HEK293 (cell line): ENCODE data around the gene JAZF1.

Source experiments
- HOXA7 ChIP-seq: sonication (generic); formaldehyde crosslinking; IDR thresholded peaks from 2 replicates; pipeline ENCODE4 v1.8.1; 2022; ENCODE audit warnings: missing genetic modification reagents, borderline replicate concordance
- MYNN ChIP-seq: fragments of 450-650 bp; formaldehyde crosslinking; IDR thresholded peaks from 2 replicates; pipeline ENCODE4 v1.5.1; 2016; ENCODE audit warnings: missing biosample characterization, missing genetic modification characterization, borderline replicate concordance
- SETDB1 ChIP-seq: IDR thresholded peaks from one replicate; pipeline ENCODE4 v1.6.1; 2017; ENCODE audit warnings: mild to moderate bottlenecking, low read length, moderate library complexity, mixed read lengths; ENCODE audit not compliant: insufficient read length
- SP7 ChIP-seq: fragments of 450-650 bp; formaldehyde crosslinking; IDR thresholded peaks from 2 replicates; pipeline ENCODE4 v1.5.1; 2016; ENCODE audit warnings: missing biosample characterization, missing genetic modification characterization
- ZEB2 ChIP-seq: fragments of 450-650 bp; formaldehyde crosslinking; IDR thresholded peaks from 2 replicates; pipeline ENCODE4 v1.5.1; 2016; ENCODE audit warnings: missing biosample characterization, missing genetic modification characterization
- ZNF138 ChIP-seq: fragments of 450-650 bp; formaldehyde crosslinking; IDR thresholded peaks from 2 replicates; pipeline ENCODE4 v1.5.1; 2016; ENCODE audit warnings: missing biosample characterization, missing genetic modification characterization, borderline replicate concordance
- TF ChIP-seq, protein P1 (sequence below): fragments of 450-650 bp; formaldehyde crosslinking; IDR thresholded peaks from 2 replicates; pipeline ENCODE4 v1.5.1; 2016; ENCODE audit warnings: missing biosample characterization, missing genetic modification characterization
- TF ChIP-seq, protein P2 (sequence below): fragments of 450-650 bp; formaldehyde crosslinking; IDR thresholded peaks from 2 replicates; pipeline ENCODE4 v1.5.1; 2016; ENCODE audit warnings: missing biosample characterization, missing genetic modification characterization
- TF ChIP-seq, protein P3 (sequence below): fragments of 450-650 bp; formaldehyde crosslinking; conservative IDR thresholded peaks from 2 replicates; pipeline ENCODE4 v1.5.1; 2016; ENCODE audit warnings: low read depth, missing biosample characterization, missing genetic modification characterization
- TF ChIP-seq, protein P4 (sequence below): fragments of 450-650 bp; formaldehyde crosslinking; IDR thresholded peaks from 2 replicates; pipeline ENCODE4 v1.5.1; 2016; ENCODE audit warnings: missing biosample characterization, missing genetic modification characterization
- TF ChIP-seq, protein P5 (sequence below): fragments of 450-650 bp; formaldehyde crosslinking; IDR thresholded peaks from 2 replicates; pipeline ENCODE4 v1.5.1; 2016; ENCODE audit warnings: missing biosample characterization, missing genetic modification characterization
- TF ChIP-seq, protein P6 (sequence below): fragments of 450-650 bp; formaldehyde crosslinking; IDR thresholded peaks from 2 replicates; pipeline ENCODE4 v1.5.1; 2016; ENCODE audit warnings: missing biosample characterization, missing genetic modification characterization
- TF ChIP-seq, protein P7 (sequence below): fragments of 450-650 bp; formaldehyde crosslinking; IDR thresholded peaks from 2 replicates; pipeline ENCODE4 v1.5.1; 2017; ENCODE audit warnings: missing biosample characterization, missing genetic modification characterization

DNA sequence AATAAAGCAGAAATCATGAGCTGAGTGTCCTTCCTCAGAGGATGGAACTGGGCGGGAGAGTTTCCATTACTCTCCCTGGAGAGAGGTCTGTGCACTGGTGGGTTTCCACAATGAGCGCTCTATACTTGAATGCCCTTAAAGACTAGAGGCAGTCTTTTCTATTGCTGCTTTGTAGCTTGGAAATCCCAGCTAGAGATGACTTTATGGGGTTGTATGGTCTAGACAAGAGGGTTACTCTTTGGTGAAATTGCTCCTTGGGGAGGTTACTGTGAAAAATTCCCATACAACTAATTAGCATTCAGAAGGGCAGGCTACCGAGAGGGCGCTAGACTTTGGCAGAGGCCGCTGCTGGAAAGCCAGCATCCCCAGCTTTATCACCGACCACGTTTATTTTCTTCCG is 303.8 kb downstream of the JAZF1 start:
- TF ChIP-seq SP7 (no peak), ZNF138 (no peak), ZEB2 (no peak), SETDB1 (no peak), MYNN (tag by site-specific recombination) (no peak), HOXA7 (no peak)
- TF ChIP-seq, protein P1, sequence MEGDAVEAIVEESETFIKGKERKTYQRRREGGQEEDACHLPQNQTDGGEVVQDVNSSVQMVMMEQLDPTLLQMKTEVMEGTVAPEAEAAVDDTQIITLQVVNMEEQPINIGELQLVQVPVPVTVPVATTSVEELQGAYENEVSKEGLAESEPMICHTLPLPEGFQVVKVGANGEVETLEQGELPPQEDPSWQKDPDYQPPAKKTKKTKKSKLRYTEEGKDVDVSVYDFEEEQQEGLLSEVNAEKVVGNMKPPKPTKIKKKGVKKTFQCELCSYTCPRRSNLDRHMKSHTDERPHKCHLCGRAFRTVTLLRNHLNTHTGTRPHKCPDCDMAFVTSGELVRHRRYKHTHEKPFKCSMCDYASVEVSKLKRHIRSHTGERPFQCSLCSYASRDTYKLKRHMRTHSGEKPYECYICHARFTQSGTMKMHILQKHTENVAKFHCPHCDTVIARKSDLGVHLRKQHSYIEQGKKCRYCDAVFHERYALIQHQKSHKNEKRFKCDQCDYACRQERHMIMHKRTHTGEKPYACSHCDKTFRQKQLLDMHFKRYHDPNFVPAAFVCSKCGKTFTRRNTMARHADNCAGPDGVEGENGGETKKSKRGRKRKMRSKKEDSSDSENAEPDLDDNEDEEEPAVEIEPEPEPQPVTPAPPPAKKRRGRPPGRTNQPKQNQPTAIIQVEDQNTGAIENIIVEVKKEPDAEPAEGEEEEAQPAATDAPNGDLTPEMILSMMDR (tag by site-specific recombination) = no peak
- TF ChIP-seq, protein P2, sequence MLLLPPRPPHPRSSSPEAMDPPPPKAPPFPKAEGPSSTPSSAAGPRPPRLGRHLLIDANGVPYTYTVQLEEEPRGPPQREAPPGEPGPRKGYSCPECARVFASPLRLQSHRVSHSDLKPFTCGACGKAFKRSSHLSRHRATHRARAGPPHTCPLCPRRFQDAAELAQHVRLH (tag by site-specific recombination) = no peak
- TF ChIP-seq, protein P3, sequence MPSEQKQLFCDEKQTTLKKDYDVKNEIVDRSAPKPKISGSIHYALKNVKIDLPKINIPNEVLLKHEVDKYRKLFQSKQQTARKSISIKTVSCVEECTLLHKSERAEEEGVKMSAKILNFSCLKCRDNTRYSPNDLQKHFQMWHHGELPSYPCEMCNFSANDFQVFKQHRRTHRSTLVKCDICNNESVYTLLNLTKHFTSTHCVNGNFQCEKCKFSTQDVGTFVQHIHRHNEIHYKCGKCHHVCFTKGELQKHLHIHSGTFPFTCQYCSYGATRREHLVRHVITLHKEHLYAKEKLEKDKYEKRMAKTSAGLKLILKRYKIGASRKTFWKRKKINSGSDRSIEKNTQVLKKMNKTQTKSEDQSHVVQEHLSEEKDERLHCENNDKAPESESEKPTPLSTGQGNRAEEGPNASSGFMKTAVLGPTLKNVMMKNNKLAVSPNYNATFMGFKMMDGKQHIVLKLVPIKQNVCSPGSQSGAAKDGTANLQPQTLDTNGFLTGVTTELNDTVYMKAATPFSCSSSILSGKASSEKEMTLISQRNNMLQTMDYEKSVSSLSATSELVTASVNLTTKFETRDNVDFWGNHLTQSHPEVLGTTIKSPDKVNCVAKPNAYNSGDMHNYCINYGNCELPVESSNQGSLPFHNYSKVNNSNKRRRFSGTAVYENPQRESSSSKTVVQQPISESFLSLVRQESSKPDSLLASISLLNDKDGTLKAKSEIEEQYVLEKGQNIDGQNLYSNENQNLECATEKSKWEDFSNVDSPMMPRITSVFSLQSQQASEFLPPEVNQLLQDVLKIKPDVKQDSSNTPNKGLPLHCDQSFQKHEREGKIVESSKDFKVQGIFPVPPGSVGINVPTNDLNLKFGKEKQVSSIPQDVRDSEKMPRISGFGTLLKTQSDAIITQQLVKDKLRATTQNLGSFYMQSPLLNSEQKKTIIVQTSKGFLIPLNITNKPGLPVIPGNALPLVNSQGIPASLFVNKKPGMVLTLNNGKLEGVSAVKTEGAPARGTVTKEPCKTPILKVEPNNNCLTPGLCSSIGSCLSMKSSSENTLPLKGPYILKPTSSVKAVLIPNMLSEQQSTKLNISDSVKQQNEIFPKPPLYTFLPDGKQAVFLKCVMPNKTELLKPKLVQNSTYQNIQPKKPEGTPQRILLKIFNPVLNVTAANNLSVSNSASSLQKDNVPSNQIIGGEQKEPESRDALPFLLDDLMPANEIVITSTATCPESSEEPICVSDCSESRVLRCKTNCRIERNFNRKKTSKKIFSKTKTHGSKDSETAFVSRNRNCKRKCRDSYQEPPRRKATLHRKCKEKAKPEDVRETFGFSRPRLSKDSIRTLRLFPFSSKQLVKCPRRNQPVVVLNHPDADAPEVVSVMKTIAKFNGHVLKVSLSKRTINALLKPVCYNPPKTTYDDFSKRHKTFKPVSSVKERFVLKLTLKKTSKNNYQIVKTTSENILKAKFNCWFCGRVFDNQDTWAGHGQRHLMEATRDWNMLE = no peak
- TF ChIP-seq, protein P4, sequence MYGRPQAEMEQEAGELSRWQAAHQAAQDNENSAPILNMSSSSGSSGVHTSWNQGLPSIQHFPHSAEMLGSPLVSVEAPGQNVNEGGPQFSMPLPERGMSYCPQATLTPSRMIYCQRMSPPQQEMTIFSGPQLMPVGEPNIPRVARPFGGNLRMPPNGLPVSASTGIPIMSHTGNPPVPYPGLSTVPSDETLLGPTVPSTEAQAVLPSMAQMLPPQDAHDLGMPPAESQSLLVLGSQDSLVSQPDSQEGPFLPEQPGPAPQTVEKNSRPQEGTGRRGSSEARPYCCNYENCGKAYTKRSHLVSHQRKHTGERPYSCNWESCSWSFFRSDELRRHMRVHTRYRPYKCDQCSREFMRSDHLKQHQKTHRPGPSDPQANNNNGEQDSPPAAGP (tag by site-specific recombination) = no peak
- TF ChIP-seq, protein P5, sequence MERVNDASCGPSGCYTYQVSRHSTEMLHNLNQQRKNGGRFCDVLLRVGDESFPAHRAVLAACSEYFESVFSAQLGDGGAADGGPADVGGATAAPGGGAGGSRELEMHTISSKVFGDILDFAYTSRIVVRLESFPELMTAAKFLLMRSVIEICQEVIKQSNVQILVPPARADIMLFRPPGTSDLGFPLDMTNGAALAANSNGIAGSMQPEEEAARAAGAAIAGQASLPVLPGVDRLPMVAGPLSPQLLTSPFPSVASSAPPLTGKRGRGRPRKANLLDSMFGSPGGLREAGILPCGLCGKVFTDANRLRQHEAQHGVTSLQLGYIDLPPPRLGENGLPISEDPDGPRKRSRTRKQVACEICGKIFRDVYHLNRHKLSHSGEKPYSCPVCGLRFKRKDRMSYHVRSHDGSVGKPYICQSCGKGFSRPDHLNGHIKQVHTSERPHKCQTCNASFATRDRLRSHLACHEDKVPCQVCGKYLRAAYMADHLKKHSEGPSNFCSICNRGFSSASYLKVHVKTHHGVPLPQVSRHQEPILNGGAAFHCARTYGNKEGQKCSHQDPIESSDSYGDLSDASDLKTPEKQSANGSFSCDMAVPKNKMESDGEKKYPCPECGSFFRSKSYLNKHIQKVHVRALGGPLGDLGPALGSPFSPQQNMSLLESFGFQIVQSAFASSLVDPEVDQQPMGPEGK (tag by site-specific recombination) = no peak
- TF ChIP-seq, protein P6, sequence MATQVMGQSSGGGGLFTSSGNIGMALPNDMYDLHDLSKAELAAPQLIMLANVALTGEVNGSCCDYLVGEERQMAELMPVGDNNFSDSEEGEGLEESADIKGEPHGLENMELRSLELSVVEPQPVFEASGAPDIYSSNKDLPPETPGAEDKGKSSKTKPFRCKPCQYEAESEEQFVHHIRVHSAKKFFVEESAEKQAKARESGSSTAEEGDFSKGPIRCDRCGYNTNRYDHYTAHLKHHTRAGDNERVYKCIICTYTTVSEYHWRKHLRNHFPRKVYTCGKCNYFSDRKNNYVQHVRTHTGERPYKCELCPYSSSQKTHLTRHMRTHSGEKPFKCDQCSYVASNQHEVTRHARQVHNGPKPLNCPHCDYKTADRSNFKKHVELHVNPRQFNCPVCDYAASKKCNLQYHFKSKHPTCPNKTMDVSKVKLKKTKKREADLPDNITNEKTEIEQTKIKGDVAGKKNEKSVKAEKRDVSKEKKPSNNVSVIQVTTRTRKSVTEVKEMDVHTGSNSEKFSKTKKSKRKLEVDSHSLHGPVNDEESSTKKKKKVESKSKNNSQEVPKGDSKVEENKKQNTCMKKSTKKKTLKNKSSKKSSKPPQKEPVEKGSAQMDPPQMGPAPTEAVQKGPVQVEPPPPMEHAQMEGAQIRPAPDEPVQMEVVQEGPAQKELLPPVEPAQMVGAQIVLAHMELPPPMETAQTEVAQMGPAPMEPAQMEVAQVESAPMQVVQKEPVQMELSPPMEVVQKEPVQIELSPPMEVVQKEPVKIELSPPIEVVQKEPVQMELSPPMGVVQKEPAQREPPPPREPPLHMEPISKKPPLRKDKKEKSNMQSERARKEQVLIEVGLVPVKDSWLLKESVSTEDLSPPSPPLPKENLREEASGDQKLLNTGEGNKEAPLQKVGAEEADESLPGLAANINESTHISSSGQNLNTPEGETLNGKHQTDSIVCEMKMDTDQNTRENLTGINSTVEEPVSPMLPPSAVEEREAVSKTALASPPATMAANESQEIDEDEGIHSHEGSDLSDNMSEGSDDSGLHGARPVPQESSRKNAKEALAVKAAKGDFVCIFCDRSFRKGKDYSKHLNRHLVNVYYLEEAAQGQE (tag by site-specific recombination) = no peak
- TF ChIP-seq, protein P7, sequence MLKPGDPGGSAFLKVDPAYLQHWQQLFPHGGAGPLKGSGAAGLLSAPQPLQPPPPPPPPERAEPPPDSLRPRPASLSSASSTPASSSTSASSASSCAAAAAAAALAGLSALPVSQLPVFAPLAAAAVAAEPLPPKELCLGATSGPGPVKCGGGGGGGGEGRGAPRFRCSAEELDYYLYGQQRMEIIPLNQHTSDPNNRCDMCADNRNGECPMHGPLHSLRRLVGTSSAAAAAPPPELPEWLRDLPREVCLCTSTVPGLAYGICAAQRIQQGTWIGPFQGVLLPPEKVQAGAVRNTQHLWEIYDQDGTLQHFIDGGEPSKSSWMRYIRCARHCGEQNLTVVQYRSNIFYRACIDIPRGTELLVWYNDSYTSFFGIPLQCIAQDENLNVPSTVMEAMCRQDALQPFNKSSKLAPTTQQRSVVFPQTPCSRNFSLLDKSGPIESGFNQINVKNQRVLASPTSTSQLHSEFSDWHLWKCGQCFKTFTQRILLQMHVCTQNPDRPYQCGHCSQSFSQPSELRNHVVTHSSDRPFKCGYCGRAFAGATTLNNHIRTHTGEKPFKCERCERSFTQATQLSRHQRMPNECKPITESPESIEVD (tag by site-specific recombination) = no peak
